ENCODE results near the gene CD81. TPM values are rescaled to one million over a fixed set of nuclear protein-coding genes. Genes with fewer than 3 reads are reported as not detected.

The CD81 gene
- total and polyA plus RNA-seq, 8 donors: 595 to 754 (median 652) TPM

DNA sequence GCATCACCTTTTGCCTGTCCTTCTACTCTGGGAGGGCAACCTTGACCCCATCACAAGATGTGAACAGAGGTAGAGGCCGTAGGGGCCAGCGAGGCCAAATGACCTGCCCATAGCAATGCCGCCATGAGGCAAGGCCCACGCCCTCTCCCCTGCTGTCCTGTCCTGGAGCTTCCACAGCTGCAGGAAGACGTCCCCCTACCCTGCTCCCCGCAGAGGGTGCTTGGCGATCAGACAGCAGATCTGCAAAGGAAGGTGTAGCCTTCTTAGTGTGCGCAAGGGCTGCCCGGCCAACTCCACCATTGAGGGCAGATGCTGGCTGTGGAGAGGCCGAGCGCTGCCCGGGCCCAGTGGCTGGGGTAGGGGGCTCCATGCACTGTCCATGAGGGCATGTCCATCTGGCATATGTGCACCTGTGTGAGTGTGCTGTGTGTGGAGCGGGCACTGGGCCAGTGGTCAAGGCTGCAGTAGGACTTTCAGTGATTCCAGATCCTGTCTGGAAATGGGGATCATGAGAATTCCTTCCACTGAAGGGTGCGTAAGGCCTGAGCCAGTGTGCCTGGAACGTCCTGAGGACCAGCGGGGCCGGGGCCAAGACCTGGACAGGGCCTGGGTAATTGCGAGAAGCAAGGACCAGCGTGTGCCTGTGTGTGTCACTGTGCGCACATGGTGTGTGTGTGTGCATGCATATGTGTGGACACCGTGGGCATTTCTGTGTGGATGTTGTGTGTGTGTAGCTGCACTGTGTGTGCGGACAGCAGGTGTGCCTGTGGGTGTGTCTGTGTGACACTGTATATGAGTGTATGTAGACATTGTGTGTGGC, 56.2 kb downstream of the CD81 start:
- H3K4me3 ChIP-seq: no peak overlapping the region
- intact Hi-C loops (cut with DNase I): no loop called here
- DNase-seq: peak in 2 of 4 donors; percentile 22 to 63
- no peak overlapping the region for H3K27ac ChIP-seq
- H3K9me3 ChIP-seq: no peaks in the 10 kb centered on the region
- TF ChIP-seq, protein P1, sequence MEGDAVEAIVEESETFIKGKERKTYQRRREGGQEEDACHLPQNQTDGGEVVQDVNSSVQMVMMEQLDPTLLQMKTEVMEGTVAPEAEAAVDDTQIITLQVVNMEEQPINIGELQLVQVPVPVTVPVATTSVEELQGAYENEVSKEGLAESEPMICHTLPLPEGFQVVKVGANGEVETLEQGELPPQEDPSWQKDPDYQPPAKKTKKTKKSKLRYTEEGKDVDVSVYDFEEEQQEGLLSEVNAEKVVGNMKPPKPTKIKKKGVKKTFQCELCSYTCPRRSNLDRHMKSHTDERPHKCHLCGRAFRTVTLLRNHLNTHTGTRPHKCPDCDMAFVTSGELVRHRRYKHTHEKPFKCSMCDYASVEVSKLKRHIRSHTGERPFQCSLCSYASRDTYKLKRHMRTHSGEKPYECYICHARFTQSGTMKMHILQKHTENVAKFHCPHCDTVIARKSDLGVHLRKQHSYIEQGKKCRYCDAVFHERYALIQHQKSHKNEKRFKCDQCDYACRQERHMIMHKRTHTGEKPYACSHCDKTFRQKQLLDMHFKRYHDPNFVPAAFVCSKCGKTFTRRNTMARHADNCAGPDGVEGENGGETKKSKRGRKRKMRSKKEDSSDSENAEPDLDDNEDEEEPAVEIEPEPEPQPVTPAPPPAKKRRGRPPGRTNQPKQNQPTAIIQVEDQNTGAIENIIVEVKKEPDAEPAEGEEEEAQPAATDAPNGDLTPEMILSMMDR (IDR thresholded peaks at IDR 0.05): no peak
- H3K36me3 ChIP-seq: no peaks in the 10 kb centered on the region
- H3K27me3 ChIP-seq: peaks cover 0 to 6% of the 10 kb centered on the region in 2 donors
- H3K4me1 ChIP-seq: no peaks in the 10 kb centered on the region
- ATAC-seq: no peak

DNA sequence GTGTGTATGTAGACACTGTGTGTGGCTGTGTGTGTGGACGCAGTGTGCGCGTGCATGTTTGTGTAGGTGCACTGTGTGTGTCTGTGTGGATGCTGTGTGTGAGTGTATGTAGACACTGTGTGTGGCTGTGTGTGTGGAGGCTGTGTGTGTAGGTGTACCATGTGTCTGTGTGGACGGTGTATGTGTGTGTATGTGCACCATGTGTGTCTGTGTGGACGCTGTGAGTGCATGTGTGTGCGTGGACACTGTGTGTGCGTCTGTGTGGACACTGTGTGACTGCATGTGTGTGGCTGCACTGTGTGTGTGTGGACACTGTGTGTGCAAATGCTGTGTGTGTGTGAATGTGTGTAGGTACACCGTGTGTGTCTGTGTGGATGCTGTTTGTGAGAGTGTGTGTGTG, 56.9 kb downstream of the CD81 start:
- no peaks in the 10 kb centered on the region for H3K9me3 ChIP-seq
- TF ChIP-seq, protein P1 (IDR thresholded peaks at IDR 0.05): no peak
- H3K36me3 ChIP-seq: no peaks in the 10 kb centered on the region
- peaks cover 0 to 6% of the 10 kb centered on the region in 2 donors for H3K27me3 ChIP-seq
- no peak overlapping the region for H3K4me3 ChIP-seq
- no peak overlapping the region for H3K27ac ChIP-seq
- DNase-seq (peak in 2 of 4 donors; percentile 11 to 40), ATAC-seq (no peak)
- intact Hi-C loops (cut with DNase I): no loop called here
- no peaks in the 10 kb centered on the region for H3K4me1 ChIP-seq

DNA sequence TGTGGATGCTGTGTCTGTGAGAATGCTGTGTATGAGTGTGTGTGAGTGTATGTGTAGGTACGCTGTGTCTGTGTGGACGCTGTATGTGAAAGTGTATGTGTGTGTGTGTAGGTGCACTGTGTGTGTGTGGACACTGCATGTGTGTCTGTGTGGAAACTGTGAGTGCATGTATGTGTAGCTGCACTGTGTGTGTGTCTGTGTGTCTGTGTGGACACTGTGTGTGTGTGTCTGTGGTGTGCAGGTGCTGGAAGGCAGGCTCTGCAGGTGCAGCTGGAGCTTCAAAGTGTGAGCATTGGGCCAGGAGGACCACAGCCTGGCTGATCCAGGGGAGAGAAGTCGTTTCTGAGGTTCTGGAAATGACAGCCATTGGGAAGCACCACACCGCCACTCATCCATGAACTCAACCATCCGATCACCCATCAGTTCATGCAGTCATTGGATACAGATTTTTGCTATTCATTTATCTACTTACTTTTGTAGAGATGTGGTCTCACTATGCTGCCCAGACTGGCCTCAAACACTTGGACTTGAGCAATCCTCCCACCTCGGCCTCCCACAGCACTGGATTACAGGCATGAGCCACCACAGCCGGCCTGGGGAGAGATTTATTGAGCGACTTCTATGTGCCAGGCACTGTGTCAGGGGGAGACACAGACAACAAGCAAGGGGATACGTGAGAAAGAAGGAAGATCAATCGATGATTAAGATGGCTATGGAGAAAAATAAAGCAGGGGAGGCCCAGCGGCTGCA, 57.6 kb downstream of the CD81 start:
- ATAC-seq (no peak), DNase-seq (peak in 1 of 4 donors; percentile 4)
- H3K4me3 ChIP-seq: no peak overlapping the region
- H3K36me3 ChIP-seq: no peaks in the 10 kb centered on the region
- H3K9me3 ChIP-seq: no peaks in the 10 kb centered on the region
- TF ChIP-seq, protein P1 (IDR thresholded peaks at IDR 0.05): no peak
- H3K27ac ChIP-seq: no peak overlapping the region
- peaks cover 0 to 6% of the 10 kb centered on the region in 2 donors for H3K27me3 ChIP-seq
- no peaks in the 10 kb centered on the region for H3K4me1 ChIP-seq
- intact Hi-C loops (cut with DNase I): no loop called here

DNA sequence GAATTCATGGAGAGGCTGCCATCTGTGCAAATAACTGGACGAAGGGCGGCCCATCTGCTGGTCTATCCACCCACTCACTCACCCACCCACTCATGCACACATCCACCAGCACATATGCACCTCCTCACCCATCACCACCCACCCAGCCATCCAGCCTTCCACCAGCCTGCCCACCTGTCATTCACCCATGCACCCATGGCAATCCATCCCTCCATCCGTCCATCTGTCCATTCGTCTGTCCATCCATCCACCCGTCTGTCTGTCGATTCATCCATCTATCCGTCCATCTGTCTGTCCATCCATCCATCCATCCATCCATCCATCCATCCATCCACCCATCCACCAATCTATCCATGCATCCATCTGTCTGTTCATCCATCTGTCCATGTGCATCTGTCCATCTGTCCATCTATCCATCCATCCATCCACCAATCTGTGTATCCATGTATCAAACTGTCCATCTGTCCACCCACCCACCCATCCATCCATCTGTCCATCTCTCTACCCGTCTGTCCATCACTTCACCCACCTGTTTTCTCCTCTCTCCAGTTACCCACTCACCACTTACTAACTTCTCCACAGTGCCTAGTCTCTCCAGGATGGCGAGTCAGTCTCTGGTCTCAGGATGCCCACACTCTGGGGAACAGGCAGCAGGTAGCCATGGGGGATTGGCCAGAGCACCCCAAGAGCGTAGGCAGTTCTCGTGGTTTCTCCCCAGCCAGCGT, 58.3 kb downstream of the CD81 start:
- Histone ChIP-seq H3K4me3 (no peak overlapping the region), H3K27me3 (peaks cover 0 to 6% of the 10 kb centered on the region in 2 donors), H3K27ac (no peak overlapping the region), H3K9me3 (no peaks in the 10 kb centered on the region), H3K4me1 (no peaks in the 10 kb centered on the region), H3K36me3 (no peaks in the 10 kb centered on the region)
- ATAC-seq: no peak
- peak in 2 of 4 donors; percentile 24 to 27 for DNase-seq
- TF ChIP-seq, protein P1 (IDR thresholded peaks at IDR 0.05): no peak
- intact Hi-C loops (cut with DNase I): no loop called here
